Measurements from ENCODE around the gene GALC.

The GALC gene

GRCh38 chr14:87994974-87995373 lies 2.0 kb upstream of the GALC start:
- no peaks in the 10 kb centered on the region for H4K20me1 ChIP-seq (ENCODE audit: low read depth, low read length)

GRCh38 chr14:87992346-87992717 lies 650 bp downstream of the GALC start:
- H3K9me3 ChIP-seq (ENCODE audit: insufficient read depth, low read length) = no peaks in the 10 kb centered on the region
- peak overlapping the region; percentile 70 for H3K4me2 ChIP-seq (ENCODE audit: low read depth, low read length, poor library complexity, severe bottlenecking)
- no peaks in the 10 kb centered on the region for H4K20me1 ChIP-seq (ENCODE audit: low read depth, low read length)
- H3K4me3 ChIP-seq (ENCODE audit: insufficient read depth, low read length, poor library complexity, severe bottlenecking) = peak overlapping the region; percentile 52
- no peaks in the 10 kb centered on the region for H3K79me2 ChIP-seq (ENCODE audit: insufficient read depth, low read length)
- peak overlapping the region; percentile 98 for H2AFZ ChIP-seq (ENCODE audit: low read depth, low read length, severe bottlenecking)
- no peaks in the 10 kb centered on the region for H3F3A ChIP-seq (ENCODE audit: insufficient read depth)
- peak overlapping the region; percentile 53 for H3K9ac ChIP-seq (ENCODE audit: low read length)
- no peaks in the 10 kb centered on the region for H3K9me2 ChIP-seq (replicated peaks; ENCODE audit: insufficient read depth, low read length)
- no peak overlapping the region for H3K27ac ChIP-seq (ENCODE audit: low read depth, low read length)
- H3K36me3 ChIP-seq (ENCODE audit: low read length) = no peaks in the 10 kb centered on the region
- TF ChIP-seq EZH2phosphoT487 (conservative IDR thresholded peaks at IDR 0.05; ENCODE audit: low read length) (no peak), CTCF (IDR thresholded peaks at IDR 0.05; ENCODE audit: insufficient read depth, low read length, poor library complexity, severe bottlenecking) (no peak)
- no peaks in the 10 kb centered on the region for H3K27me3 ChIP-seq (ENCODE audit: low read length)

More at GRCh38 chr14:87994974-87995373, 2.0 kb upstream of the GALC start:
- Histone ChIP-seq H2AFZ (ENCODE audit: low read depth, low read length, severe bottlenecking) (no peak overlapping the region), H3K27ac (ENCODE audit: low read depth, low read length) (no peak overlapping the region), H3K4me3 (ENCODE audit: insufficient read depth, low read length, poor library complexity, severe bottlenecking) (no peak overlapping the region), H3F3A (ENCODE audit: insufficient read depth) (no peaks in the 10 kb centered on the region), H3K27me3 (ENCODE audit: low read length) (no peaks in the 10 kb centered on the region), H3K9ac (ENCODE audit: low read length) (no peak overlapping the region), H3K36me3 (ENCODE audit: low read length) (no peaks in the 10 kb centered on the region), H3K4me2 (ENCODE audit: low read depth, low read length, poor library complexity, severe bottlenecking) (no peak overlapping the region), H3K79me2 (ENCODE audit: insufficient read depth, low read length) (no peaks in the 10 kb centered on the region), H3K9me3 (ENCODE audit: insufficient read depth, low read length) (no peaks in the 10 kb centered on the region), H3K9me2 (replicated peaks; ENCODE audit: insufficient read depth, low read length) (no peaks in the 10 kb centered on the region)
- no peak for TF ChIP-seq EZH2phosphoT487 (conservative IDR thresholded peaks at IDR 0.05; ENCODE audit: low read length)
- TF ChIP-seq CTCF (IDR thresholded peaks at IDR 0.05; ENCODE audit: insufficient read depth, low read length, poor library complexity, severe bottlenecking) = no peak

DNA sequence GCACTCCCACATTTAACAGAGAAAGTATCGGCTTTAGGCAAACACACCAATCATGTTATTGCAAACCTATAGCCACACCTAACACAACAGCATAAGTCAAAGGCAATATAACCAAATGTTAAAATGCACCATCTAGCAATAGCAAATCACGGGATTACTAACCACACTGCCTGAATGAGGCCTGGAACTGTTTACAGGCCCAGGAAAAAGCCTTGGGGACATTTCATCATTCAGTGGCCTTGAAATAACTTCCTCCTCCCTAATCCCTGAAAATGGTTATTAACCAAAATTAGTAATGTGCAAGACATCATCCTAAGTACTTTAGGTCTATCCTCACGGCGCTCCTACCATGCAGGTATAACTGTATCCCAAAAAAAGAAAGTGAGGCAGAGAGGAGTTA lies 2.3 kb downstream of the GALC start:
- no peaks in the 10 kb centered on the region for H3K27me3 ChIP-seq (ENCODE audit: low read length)
- no peak overlapping the region for H3K9ac ChIP-seq (ENCODE audit: low read length)
- no peaks in the 10 kb centered on the region for H4K20me1 ChIP-seq (ENCODE audit: low read depth, low read length)
- no peak overlapping the region for H3K4me3 ChIP-seq (ENCODE audit: insufficient read depth, low read length, poor library complexity, severe bottlenecking)
- H3F3A ChIP-seq (ENCODE audit: insufficient read depth) = no peaks in the 10 kb centered on the region
- no peak for TF ChIP-seq CTCF (IDR thresholded peaks at IDR 0.05; ENCODE audit: insufficient read depth, low read length, poor library complexity, severe bottlenecking)
- no peak for TF ChIP-seq EZH2phosphoT487 (conservative IDR thresholded peaks at IDR 0.05; ENCODE audit: low read length)
- no peak overlapping the region for H2AFZ ChIP-seq (ENCODE audit: low read depth, low read length, severe bottlenecking)
- H3K36me3 ChIP-seq (ENCODE audit: low read length) = no peaks in the 10 kb centered on the region
- no peaks in the 10 kb centered on the region for H3K9me3 ChIP-seq (ENCODE audit: insufficient read depth, low read length)
- H3K9me2 ChIP-seq (replicated peaks; ENCODE audit: insufficient read depth, low read length) = no peaks in the 10 kb centered on the region
- no peak overlapping the region for H3K27ac ChIP-seq (ENCODE audit: low read depth, low read length)
- H3K4me2 ChIP-seq (ENCODE audit: low read depth, low read length, poor library complexity, severe bottlenecking) = no peak overlapping the region
- no peaks in the 10 kb centered on the region for H3K79me2 ChIP-seq (ENCODE audit: insufficient read depth, low read length)

GRCh38 chr14:87989956-87990299 lies 3.1 kb downstream of the GALC start:
- H3K9me3 ChIP-seq (ENCODE audit: insufficient read depth, low read length) = no peaks in the 10 kb centered on the region
- no peaks in the 10 kb centered on the region for H3K36me3 ChIP-seq (ENCODE audit: low read length)
- H3K4me3 ChIP-seq (ENCODE audit: insufficient read depth, low read length, poor library complexity, severe bottlenecking) = no peak overlapping the region
- H3K9me2 ChIP-seq (replicated peaks; ENCODE audit: insufficient read depth, low read length) = no peaks in the 10 kb centered on the region
- H3F3A ChIP-seq (ENCODE audit: insufficient read depth) = no peaks in the 10 kb centered on the region
- H2AFZ ChIP-seq (ENCODE audit: low read depth, low read length, severe bottlenecking) = no peak overlapping the region
- no peak overlapping the region for H3K27ac ChIP-seq (ENCODE audit: low read depth, low read length)
- no peak overlapping the region for H3K9ac ChIP-seq (ENCODE audit: low read length)
- H3K79me2 ChIP-seq (ENCODE audit: insufficient read depth, low read length) = no peaks in the 10 kb centered on the region
- no peaks in the 10 kb centered on the region for H4K20me1 ChIP-seq (ENCODE audit: low read depth, low read length)
- no peak overlapping the region for H3K4me2 ChIP-seq (ENCODE audit: low read depth, low read length, poor library complexity, severe bottlenecking)
- no peak for TF ChIP-seq EZH2phosphoT487 (conservative IDR thresholded peaks at IDR 0.05; ENCODE audit: low read length)
- TF ChIP-seq CTCF (IDR thresholded peaks at IDR 0.05; ENCODE audit: insufficient read depth, low read length, poor library complexity, severe bottlenecking) = no peak
- H3K27me3 ChIP-seq (ENCODE audit: low read length) = no peaks in the 10 kb centered on the region
